ENCODE data around the gene PDIA4.
A peak's percentile ranks its signal among the peaks of the same experiment; 100 is the strongest.
"Not testable (repeated sequence)": the region's sequence is repeated elsewhere in the genome, so short reads cannot be mapped to it uniquely, and the experiment has no call there.

The PDIA4 gene

DNA sequence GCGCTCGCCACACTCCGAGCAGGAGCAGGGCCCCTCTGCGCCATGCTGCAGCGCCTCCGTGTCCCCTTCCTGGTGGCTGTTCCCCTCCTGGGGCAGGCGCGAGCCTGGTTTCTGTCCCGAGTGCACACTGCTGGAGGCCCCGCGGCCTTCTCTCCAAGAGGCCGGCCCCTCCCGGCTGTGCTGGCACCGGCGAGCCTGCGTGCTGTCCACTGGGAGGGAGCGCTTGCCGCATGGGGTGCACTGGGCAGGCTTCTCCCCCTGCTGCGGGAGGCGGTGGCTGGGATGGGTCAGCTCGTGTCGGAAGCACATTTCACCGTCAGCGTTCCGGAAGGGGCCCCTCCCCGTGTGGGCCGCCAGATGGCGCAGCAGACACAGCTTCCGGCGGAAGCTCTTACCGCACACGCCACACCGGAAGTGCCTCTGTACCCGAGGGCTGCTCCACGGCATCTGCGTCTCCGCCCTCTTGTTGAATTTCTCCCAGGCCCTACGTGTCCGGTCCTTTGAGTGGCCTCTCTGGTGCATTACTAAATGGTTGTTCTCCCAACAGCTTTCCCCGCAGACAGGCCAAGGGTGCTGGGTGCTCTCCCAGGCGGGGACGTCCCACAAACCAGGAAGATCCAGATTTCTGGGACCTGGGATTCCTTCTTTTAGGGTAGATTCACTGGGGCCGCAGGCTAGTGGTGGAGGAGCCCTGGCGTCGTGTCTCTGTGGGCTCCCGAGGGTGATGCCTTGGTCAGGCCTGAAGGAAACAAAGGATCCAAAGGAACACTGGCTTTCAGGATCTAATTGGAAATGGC, 43.5 kb upstream of the PDIA4 start:
- Histone ChIP-seq H3K36me3 (ENCODE audit: control insufficient read depth, insufficient read depth, low read length) (peaks cover 15% of the 10 kb centered on the region), H3K27me3 (replicated peaks; ENCODE audit: control insufficient read depth, insufficient read depth, low read length) (no peaks in the 10 kb centered on the region), H3K4me3 (replicated peaks; ENCODE audit: low read depth, low read length) (no peak overlapping the region)
- no peak for DNase-seq (ENCODE audit: extremely low read depth, insufficient read length)
- TF ChIP-seq, protein P1, sequence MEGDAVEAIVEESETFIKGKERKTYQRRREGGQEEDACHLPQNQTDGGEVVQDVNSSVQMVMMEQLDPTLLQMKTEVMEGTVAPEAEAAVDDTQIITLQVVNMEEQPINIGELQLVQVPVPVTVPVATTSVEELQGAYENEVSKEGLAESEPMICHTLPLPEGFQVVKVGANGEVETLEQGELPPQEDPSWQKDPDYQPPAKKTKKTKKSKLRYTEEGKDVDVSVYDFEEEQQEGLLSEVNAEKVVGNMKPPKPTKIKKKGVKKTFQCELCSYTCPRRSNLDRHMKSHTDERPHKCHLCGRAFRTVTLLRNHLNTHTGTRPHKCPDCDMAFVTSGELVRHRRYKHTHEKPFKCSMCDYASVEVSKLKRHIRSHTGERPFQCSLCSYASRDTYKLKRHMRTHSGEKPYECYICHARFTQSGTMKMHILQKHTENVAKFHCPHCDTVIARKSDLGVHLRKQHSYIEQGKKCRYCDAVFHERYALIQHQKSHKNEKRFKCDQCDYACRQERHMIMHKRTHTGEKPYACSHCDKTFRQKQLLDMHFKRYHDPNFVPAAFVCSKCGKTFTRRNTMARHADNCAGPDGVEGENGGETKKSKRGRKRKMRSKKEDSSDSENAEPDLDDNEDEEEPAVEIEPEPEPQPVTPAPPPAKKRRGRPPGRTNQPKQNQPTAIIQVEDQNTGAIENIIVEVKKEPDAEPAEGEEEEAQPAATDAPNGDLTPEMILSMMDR (IDR thresholded peaks at IDR 0.05; ENCODE audit: insufficient read depth, low read length, poor library complexity, severe bottlenecking), result no peak

GRCh38 chr7:149071182-149071635, 42.9 kb upstream of the PDIA4 start:
- no peaks in the 10 kb centered on the region for H3K27me3 ChIP-seq (replicated peaks; ENCODE audit: control insufficient read depth, insufficient read depth, low read length)
- H3K4me3 ChIP-seq (replicated peaks; ENCODE audit: low read depth, low read length), result no peak overlapping the region
- TF ChIP-seq, protein P1 (IDR thresholded peaks at IDR 0.05; ENCODE audit: insufficient read depth, low read length, poor library complexity, severe bottlenecking), result no peak
- peaks cover 15% of the 10 kb centered on the region for H3K36me3 ChIP-seq (ENCODE audit: control insufficient read depth, insufficient read depth, low read length)
- DNase-seq (ENCODE audit: extremely low read depth, insufficient read length), result no peak

GRCh38 chr7:149070372-149071125, 42.2 kb upstream of the PDIA4 start:
- no peaks in the 10 kb centered on the region for H3K27me3 ChIP-seq (replicated peaks; ENCODE audit: control insufficient read depth, insufficient read depth, low read length)
- H3K4me3 ChIP-seq (replicated peaks; ENCODE audit: low read depth, low read length), result no peak overlapping the region
- DNase-seq (ENCODE audit: extremely low read depth, insufficient read length), result no peak
- peaks cover 15% of the 10 kb centered on the region for H3K36me3 ChIP-seq (ENCODE audit: control insufficient read depth, insufficient read depth, low read length)
- TF ChIP-seq, protein P1 (IDR thresholded peaks at IDR 0.05; ENCODE audit: insufficient read depth, low read length, poor library complexity, severe bottlenecking), result no peak

DNA sequence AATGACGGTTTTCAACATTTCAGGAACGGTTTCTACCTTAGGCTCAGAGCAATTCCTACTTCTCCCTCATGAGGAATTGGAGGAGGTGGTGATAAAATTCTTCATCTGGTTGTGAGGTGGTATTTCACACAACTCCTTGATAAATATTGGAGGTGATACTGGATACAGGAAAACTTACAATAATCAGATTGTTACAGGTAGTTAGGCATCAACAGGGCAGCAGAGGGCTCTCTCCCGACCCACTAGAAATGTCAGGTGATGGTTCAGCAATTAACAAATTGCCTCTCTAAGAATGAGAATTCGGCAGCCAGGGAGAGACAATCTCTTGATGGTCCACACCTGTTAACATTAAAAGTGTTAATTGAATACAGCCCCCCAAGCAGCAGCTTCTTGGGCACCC, 39.6 kb upstream of the PDIA4 start:
- DNase-seq (ENCODE audit: extremely low read depth, insufficient read length), result no peak
- Histone ChIP-seq H3K4me3 (replicated peaks; ENCODE audit: low read depth, low read length) (no peak overlapping the region), H3K27me3 (replicated peaks; ENCODE audit: control insufficient read depth, insufficient read depth, low read length) (no peaks in the 10 kb centered on the region), H3K36me3 (ENCODE audit: control insufficient read depth, insufficient read depth, low read length) (peaks cover 15% of the 10 kb centered on the region)
- TF ChIP-seq, protein P1 (IDR thresholded peaks at IDR 0.05; ENCODE audit: insufficient read depth, low read length, poor library complexity, severe bottlenecking), result peak; percentile 16

- H3K4me3 ChIP-seq (replicated peaks; ENCODE audit: low read depth, low read length), result no peak overlapping the region
- H3K36me3 ChIP-seq (ENCODE audit: control insufficient read depth, insufficient read depth, low read length), result no peaks in the 10 kb centered on the region; the same call in 1 of the 2 replicates
- H3K27me3 ChIP-seq (replicated peaks; ENCODE audit: control insufficient read depth, insufficient read depth, low read length), result no peaks in the 10 kb centered on the region
- DNase-seq (ENCODE audit: extremely low read depth, insufficient read length), result no peak
- TF ChIP-seq, protein P1 (IDR thresholded peaks at IDR 0.05; ENCODE audit: insufficient read depth, low read length, poor library complexity, severe bottlenecking), result no peak
Observed at GRCh38 chr7:149063476-149063875, 35.2 kb upstream of the PDIA4 start.

DNA sequence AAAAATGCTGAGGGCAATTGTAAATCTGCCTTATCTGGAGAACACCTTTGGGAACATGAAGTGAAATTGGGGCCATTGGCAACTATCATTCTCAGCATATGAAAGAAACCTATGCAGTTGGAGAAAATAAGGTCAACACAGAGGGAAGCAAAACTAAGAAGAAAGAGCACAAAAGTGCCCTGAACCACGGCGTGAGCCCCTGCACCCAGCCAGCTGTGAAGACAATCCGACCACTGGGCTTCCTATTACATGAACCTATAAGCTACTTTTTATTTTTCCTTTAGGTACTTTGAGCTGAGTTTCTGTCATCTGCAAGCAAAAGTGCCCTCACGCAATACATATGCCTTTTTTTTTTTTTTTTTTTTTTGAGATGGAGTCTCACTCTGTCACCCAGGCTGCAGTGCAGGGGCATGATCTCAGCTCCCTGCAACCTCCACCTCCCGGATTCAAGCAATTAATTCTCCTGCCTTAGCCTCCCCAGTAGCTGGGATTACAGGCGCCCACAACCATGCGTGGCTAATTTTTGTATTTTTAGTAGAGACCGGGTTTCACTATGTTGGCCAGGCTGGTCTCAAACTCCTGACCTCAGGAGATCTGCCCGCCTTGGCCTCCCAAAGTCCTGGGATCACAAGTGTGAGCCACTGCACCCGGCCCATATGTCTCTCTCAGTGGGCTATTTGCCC, 34.1 kb upstream of the PDIA4 start:
- peak; percentile 20 for DNase-seq (ENCODE audit: extremely low read depth, insufficient read length)
- not testable (repeated sequence) for H3K27me3 ChIP-seq (replicated peaks; ENCODE audit: control insufficient read depth, insufficient read depth, low read length); H3K4me3 ChIP-seq (replicated peaks; ENCODE audit: low read depth, low read length); H3K36me3 ChIP-seq (ENCODE audit: control insufficient read depth, insufficient read depth, low read length)
